Right lobe of liver (tissue), 6 donors: ENCODE results near the gene GLTP. TPM values are rescaled to one million over a fixed set of nuclear protein-coding genes. Genes with fewer than 3 reads are reported as not detected.

Experiments used
- ATAC-seq, 4 donors: fragments of 200-7000 bp; cut with Tn5 transposase; one replicate each; pipeline ENCODE4 v1.9.1; 2020; ENCODE audit warnings: mild to moderate bottlenecking in 4 of 4, moderate library complexity in 4 of 4
- DNase-seq, 3 donors: peaks; one replicate each; pipeline ENCODE4 v3.0.0-alpha.2; 2020
- H3K27ac ChIP-seq, 3 donors: fragments of 200-600 bp; one replicate each; pipeline ENCODE4 v1.8.0; 2022
- H3K27me3 ChIP-seq, 2 donors: fragments of 200-600 bp; one replicate each; pipeline ENCODE4 v1.8.0; 2022
- H3K36me3 ChIP-seq, 4 donors: fragments of 200-600 bp; sonication (generic) in 1 of 4; one replicate each; pipeline versions ENCODE4 v1.5.1 to v1.8.0; 2017 to 2022; ENCODE audit warnings: control low read depth in 1 of 4
- H3K4me1 ChIP-seq, 4 donors: fragments of 200-600 bp; sonication (generic) in 1 of 4; one replicate each; pipeline versions ENCODE4 v1.5.1 to v1.8.0; 2017 to 2022; ENCODE audit warnings: control low read depth in 1 of 4
- H3K4me3 ChIP-seq, 3 donors: fragments of 200-600 bp; one replicate each; pipeline ENCODE4 v1.8.0; 2022
- H3K9me3 ChIP-seq, 4 donors: fragments of 200-600 bp; sonication (generic) in 1 of 4; one replicate each; pipeline versions ENCODE4 v1.5.1 to v1.8.0; 2017 to 2022; ENCODE audit warnings: control low read depth in 1 of 4
- CTCF ChIP-seq, 4 donors: fragments of 200-600 bp in 3 of 4; fragments of 450-650 bp in 1 of 4; IDR thresholded peaks; one replicate each; pipeline versions ENCODE4 v1.5.1 to v1.8.0; 2016 to 2022; ENCODE audit warnings: antibody characterized with exemption in 4 of 4, mild to moderate bottlenecking in 2 of 4
- POLR2A ChIP-seq: fragments of 450-650 bp; IDR thresholded peaks from one replicate; pipeline ENCODE4 v1.6.1; 2017; ENCODE audit warnings: antibody characterized with exemption, mild to moderate bottlenecking
- WGBS: methylation state at CpG from one replicate; pipeline ENCODE4 v1.1.6; 2018; ENCODE audit warnings: low coverage, low lambda C conversion rate; ENCODE audit not compliant: insufficient coverage; ENCODE audit errors: missing lambda C conversion rate; 5-methylcytosine and 5-hydroxymethylcytosine counted together
- intact Hi-C, 2 donors: fragments of 100-400 bp; cut with DNase I; formaldehyde crosslinking; loops; one replicate each; pipeline versions ENCODE4 v1.11.2 to v1.14.1; 2022
- total RNA-seq, 6 experiments: library from RNA; depleted of rRNA in 2 of 6; stranded (reverse); fragments of >200 nt in 2 of 6; fragmentation: NEBNext Ultra II Directional in 3 of 6; extraction: Animal tissue kit (Norgen Biotek cat#: 25700) in 3 of 6; gene quantifications; one replicate each; pipeline versions ENCODE4 v1.1.0 to v1.2.4, GENCODE V29; 2016 to 2023
- donor health status: DM: no; HTN: yes; CAD: no.
- donor health status: DM: no; HTN: no; CAD: no.
- donor health status: DM: no; HTN: no; CAD: no.
- donor health status: DM: no; HTN: yes; CAD: no.
- donor health status: DM: no; HTN: yes; CAD: no.

Gene GLTP
- total RNA-seq, 6 experiments from 2014 or later, result 9.8 to 20.8 (median 13.6) TPM

- Histone ChIP-seq H3K9me3 (no peaks in the 10 kb centered on the region), H3K4me3 (no peak overlapping the region), H3K36me3 (peaks cover 0 to 14% (median 0%) of the 10 kb centered on the region in 4 donors), H3K27me3 (no peaks in the 10 kb centered on the region), H3K27ac (no peak overlapping the region), H3K4me1 (no peaks in the 10 kb centered on the region)
- WGBS, result no CpG with 5 or more reads among the region's 4 CpGs
- ATAC-seq, result no peak
- DNase-seq, result no peak
- intact Hi-C loops, result no loop called here
- TF ChIP-seq POLR2A (no peak), CTCF (IDR thresholded peaks at IDR 0.05) (no peak)
These were observed 65.1 kb downstream of the GLTP start for GRCh38 chr12:109815225-109815624.

DNA sequence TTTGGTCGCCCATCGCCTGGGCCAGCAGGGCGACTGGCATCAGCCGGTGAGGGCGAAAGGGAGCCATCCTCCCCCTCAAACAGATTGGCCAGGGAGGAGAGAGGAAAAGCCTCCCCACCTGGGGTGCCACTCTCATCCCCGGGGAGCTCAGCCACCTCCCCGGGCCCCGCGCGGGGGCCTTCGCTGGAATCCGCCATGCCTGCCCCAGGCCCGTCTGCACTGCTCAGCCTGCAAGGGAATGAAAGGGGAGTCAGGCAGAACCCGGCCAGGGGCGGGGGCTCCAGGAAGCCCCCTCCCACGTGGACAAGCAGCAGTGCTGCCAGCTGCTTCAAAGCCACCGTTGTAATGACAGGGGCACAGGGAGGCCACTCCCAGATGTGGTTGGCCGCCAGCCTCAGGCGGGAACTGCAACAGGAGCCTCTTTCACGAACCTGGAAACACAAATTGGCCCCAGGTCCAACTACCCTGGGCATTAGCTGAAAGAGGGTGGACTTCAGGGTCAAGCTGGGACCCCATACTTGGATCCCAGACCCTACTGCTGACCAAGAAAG lies 65.7 kb downstream of the GLTP start:
- intact Hi-C loops, result no loop called here
- no peak overlapping the region for H3K27ac ChIP-seq
- H3K27me3 ChIP-seq, result no peaks in the 10 kb centered on the region
- no peaks in the 10 kb centered on the region for H3K4me1 ChIP-seq
- DNase-seq, result no peak
- WGBS, result no CpG with 5 or more reads among the region's 20 CpGs
- no peak overlapping the region for H3K4me3 ChIP-seq
- ATAC-seq, result no peak
- H3K9me3 ChIP-seq, result no peaks in the 10 kb centered on the region
- peaks cover 0 to 14% (median 0%) of the 10 kb centered on the region in 4 donors for H3K36me3 ChIP-seq
- TF ChIP-seq CTCF (IDR thresholded peaks at IDR 0.05), result no peak
- no peak for TF ChIP-seq POLR2A

DNA sequence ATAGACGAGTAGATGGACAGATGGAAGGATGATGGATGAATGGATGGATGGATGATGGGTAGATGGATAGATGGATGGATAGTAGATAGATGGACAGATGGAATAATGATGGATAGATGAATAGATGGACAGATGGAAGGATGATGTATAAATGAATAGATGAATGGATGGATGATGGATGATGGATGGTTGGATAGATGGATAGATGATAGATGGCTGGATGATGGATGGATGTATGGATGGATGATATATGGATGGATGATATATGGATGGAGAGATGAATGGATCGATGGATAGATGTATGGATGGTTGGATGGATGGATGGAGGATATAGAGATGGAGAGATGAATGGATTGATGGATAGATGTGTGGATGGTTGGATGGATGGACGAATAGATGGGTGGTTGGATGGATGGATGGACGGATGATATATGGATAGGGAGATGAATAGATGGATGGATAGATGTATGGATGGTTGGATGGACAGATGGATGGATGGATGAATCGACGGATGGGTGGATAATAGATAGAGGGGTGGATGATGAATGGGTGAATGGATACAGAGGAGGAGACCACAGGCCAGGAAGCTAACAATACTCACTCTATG lies 66.4 kb downstream of the GLTP start:
- no peak for TF ChIP-seq CTCF (IDR thresholded peaks at IDR 0.05)
- TF ChIP-seq POLR2A, result no peak
- WGBS, result 87% methylated on average over 6 of the region's 6 CpGs
- DNase-seq, result no peak
- Histone ChIP-seq H3K27me3 (no peaks in the 10 kb centered on the region), H3K4me3 (no peak overlapping the region), H3K36me3 (peaks cover 0 to 14% (median 0%) of the 10 kb centered on the region in 4 donors), H3K9me3 (no peaks in the 10 kb centered on the region), H3K4me1 (no peaks in the 10 kb centered on the region), H3K27ac (no peak overlapping the region)
- intact Hi-C loops, result no loop called here
- no peak for ATAC-seq

DNA sequence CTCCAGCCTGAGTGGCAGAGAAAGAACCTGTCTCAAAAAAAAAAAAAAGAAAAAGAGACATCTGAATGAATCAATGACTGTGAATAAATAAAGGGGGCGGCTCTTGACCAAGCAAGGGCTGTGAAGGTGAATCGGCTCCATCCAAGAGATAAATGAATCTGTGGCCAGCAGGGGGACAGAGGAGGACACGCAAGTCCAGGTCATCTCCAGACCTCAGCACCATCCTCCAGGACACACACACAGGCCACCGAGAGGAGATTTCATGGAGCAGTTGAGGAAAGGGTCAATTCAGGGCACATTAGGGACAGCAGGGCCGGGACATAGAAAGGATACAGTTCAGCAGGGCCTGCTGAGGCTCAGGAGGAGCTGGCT lies 68.7 kb downstream of the GLTP start:
- Histone ChIP-seq H3K4me3 (no peak overlapping the region), H3K4me1 (no peaks in the 10 kb centered on the region), H3K27me3 (no peaks in the 10 kb centered on the region), H3K9me3 (no peaks in the 10 kb centered on the region), H3K27ac (no peak overlapping the region), H3K36me3 (peaks cover 0 to 14% (median 0%) of the 10 kb centered on the region in 4 donors)
- no peak for DNase-seq
- 74% methylated on average over 3 of the region's 5 CpGs for WGBS
- intact Hi-C loops, result no loop called here
- no peak for TF ChIP-seq POLR2A
- peak in 3 of 4 donors; percentile 6 to 16 (median 15) for TF ChIP-seq CTCF (IDR thresholded peaks at IDR 0.05)
- peak; percentile 40 to 57 (median 49) for ATAC-seq
